HepG2 (cell line): ENCODE results near the gene CDKN2A.

Experiments used
- ESRRA ChIP-seq: sonication (generic); formaldehyde crosslinking; IDR thresholded peaks from 2 replicates; pipeline ENCODE4 v1.5.1; 2020; ENCODE audit warnings: mild to moderate bottlenecking, low read depth, missing genetic modification reagents
- NFE2L1 ChIP-seq: sonication (generic); formaldehyde crosslinking; IDR thresholded peaks from 2 replicates; pipeline ENCODE4 v1.4.0; 2020; ENCODE audit warnings: missing genetic modification reagents, mild to moderate bottlenecking, borderline replicate concordance
- PAX8 ChIP-seq: sonication (generic); formaldehyde crosslinking; IDR thresholded peaks from 2 replicates; pipeline ENCODE4 v1.8.0; 2022; ENCODE audit warnings: mild to moderate bottlenecking, missing genetic modification reagents, borderline replicate concordance
- POLR2A ChIP-seq, 2 experiments: IDR thresholded peaks; 2 replicates each; pipeline ENCODE4 v1.6.1; 2011; ENCODE audit warnings: low read depth in 2 of 2, low read length in 2 of 2, mild to moderate bottlenecking in 1 of 2, moderate library complexity in 1 of 2; ENCODE audit not compliant: insufficient read depth in 1 of 2
- RELA ChIP-seq: sonication (generic); formaldehyde crosslinking; IDR thresholded peaks from 2 replicates; pipeline ENCODE4 v1.4.0; 2020; ENCODE audit warnings: missing genetic modification reagents
- TBL1XR1 ChIP-seq: fragments of 150-350 bp; IDR thresholded peaks from 2 replicates; pipeline ENCODE4 v1.6.1; 2014; ENCODE audit warnings: borderline replicate concordance, low read length; ENCODE audit not compliant: partially characterized antibody
- TGIF2 ChIP-seq: IDR thresholded peaks from 2 replicates; pipeline ENCODE4 v1.6.1; 2016; ENCODE audit warnings: control low read depth, missing compliant biosample characterization
- ZFP82 ChIP-seq: sonication (generic); formaldehyde crosslinking; IDR thresholded peaks from 2 replicates; pipeline ENCODE4 v1.5.1; 2020; ENCODE audit warnings: mild to moderate bottlenecking, missing genetic modification reagents, borderline replicate concordance
- ZNF33B ChIP-seq: sonication (generic); formaldehyde crosslinking; IDR thresholded peaks from 2 replicates; pipeline ENCODE4 v1.5.1; 2020; ENCODE audit warnings: mild to moderate bottlenecking, missing genetic modification reagents
- ZNF792 ChIP-seq: IDR thresholded peaks from 2 replicates; pipeline ENCODE4 v1.6.1; 2016
- TF ChIP-seq, protein P1 (sequence below): sonication (generic); formaldehyde crosslinking; IDR thresholded peaks from 2 replicates; pipeline ENCODE4 v1.5.0; 2020; ENCODE audit warnings: mild to moderate bottlenecking, missing genetic modification reagents, moderate library complexity
- TF ChIP-seq, protein P2 (sequence below), 2 experiments: sonication (generic) in 1 of 2; formaldehyde crosslinking in 1 of 2; IDR thresholded peaks; 2 replicates each; pipeline versions ENCODE4 v1.4.0 to v1.6.1; 2018 to 2020; ENCODE audit warnings: missing genetic modification reagents in 2 of 2, borderline replicate concordance in 1 of 2, low read depth in 1 of 2, mild to moderate bottlenecking in 1 of 2, missing biosample characterization in 1 of 2

- TF ChIP-seq, protein P1, sequence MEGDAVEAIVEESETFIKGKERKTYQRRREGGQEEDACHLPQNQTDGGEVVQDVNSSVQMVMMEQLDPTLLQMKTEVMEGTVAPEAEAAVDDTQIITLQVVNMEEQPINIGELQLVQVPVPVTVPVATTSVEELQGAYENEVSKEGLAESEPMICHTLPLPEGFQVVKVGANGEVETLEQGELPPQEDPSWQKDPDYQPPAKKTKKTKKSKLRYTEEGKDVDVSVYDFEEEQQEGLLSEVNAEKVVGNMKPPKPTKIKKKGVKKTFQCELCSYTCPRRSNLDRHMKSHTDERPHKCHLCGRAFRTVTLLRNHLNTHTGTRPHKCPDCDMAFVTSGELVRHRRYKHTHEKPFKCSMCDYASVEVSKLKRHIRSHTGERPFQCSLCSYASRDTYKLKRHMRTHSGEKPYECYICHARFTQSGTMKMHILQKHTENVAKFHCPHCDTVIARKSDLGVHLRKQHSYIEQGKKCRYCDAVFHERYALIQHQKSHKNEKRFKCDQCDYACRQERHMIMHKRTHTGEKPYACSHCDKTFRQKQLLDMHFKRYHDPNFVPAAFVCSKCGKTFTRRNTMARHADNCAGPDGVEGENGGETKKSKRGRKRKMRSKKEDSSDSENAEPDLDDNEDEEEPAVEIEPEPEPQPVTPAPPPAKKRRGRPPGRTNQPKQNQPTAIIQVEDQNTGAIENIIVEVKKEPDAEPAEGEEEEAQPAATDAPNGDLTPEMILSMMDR (CRISPR knock-in tag), result no peak
- TF ChIP-seq, protein P2, sequence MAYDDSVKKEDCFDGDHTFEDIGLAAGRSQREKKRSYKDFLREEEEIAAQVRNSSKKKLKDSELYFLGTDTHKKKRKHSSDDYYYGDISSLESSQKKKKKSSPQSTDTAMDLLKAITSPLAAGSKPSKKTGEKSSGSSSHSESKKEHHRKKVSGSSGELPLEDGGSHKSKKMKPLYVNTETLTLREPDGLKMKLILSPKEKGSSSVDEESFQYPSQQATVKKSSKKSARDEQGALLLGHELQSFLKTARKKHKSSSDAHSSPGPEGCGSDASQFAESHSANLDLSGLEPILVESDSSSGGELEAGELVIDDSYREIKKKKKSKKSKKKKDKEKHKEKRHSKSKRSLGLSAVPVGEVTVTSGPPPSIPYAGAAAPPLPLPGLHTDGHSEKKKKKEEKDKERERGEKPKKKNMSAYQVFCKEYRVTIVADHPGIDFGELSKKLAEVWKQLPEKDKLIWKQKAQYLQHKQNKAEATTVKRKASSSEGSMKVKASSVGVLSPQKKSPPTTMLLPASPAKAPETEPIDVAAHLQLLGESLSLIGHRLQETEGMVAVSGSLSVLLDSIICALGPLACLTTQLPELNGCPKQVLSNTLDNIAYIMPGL (CRISPR knock-in tag; IDR thresholded peaks at IDR 0.05; ENCODE audit: borderline replicate concordance in 1 of 2, low read depth in 1 of 2), result no peak
- TF ChIP-seq ZNF792 (CRISPR knock-in tag) (no peak), RELA (CRISPR knock-in tag) (no peak), ZNF33B (no peak), TBL1XR1 (no peak), TGIF2 (CRISPR knock-in tag) (no peak), ESRRA (no peak), ZFP82 (CRISPR knock-in tag) (no peak), POLR2A (IDR thresholded peaks at IDR 0.05; ENCODE audit: insufficient read depth in 1 of 2, low read depth in 2 of 2, low read length in 2 of 2) (no peak), NFE2L1 (CRISPR knock-in tag) (no peak), PAX8 (no peak)
Measured at GRCh38 chr9:22040760-22041159, 46.6 kb upstream of the CDKN2A start.
